Skeletal muscle tissue (tissue), 4 donors: Measurements from ENCODE around the gene BRF1. TPM values are rescaled to one million over a fixed set of nuclear protein-coding genes. Genes with fewer than 3 reads are reported as not detected.

ENCODE experiments used
- H3K27ac ChIP-seq: one replicate; pipeline ENCODE4 v1.7.0; 2013; ENCODE audit warnings: mild to moderate bottlenecking, low read depth, low read length, inconsistent platforms
- H3K27me3 ChIP-seq, 3 donors: one replicate each; pipeline ENCODE4 v1.7.0; 2013; ENCODE audit warnings: low read length in 3 of 3; ENCODE audit not compliant: control insufficient read depth in 3 of 3, insufficient read depth in 3 of 3
- H3K36me3 ChIP-seq, 3 donors: one replicate each; pipeline ENCODE4 v1.7.0; 2013; ENCODE audit warnings: low read length in 3 of 3; ENCODE audit not compliant: control insufficient read depth in 3 of 3, insufficient read depth in 3 of 3
- H3K4me1 ChIP-seq, 3 donors: one replicate each; pipeline ENCODE4 v1.7.0; 2013; ENCODE audit warnings: low read length in 3 of 3, mild to moderate bottlenecking in 3 of 3; ENCODE audit not compliant: control insufficient read depth in 3 of 3, insufficient read depth in 3 of 3
- H3K4me3 ChIP-seq, 3 donors: one replicate each; pipeline ENCODE4 v1.7.0; 2013; ENCODE audit warnings: low read length in 3 of 3
- H3K9ac ChIP-seq, 3 donors: one replicate each; pipeline ENCODE4 v1.7.0; 2013; ENCODE audit warnings: low read length in 3 of 3, mild to moderate bottlenecking in 3 of 3, moderate library complexity in 2 of 3, low read depth in 1 of 3
- H3K9me3 ChIP-seq, 3 donors: one replicate each; pipeline ENCODE4 v1.7.0; 2013; ENCODE audit warnings: low read length in 3 of 3; ENCODE audit not compliant: control insufficient read depth in 3 of 3
- total RNA-seq: library from RNA; depleted of rRNA; stranded (reverse); fragments of >200 nt; gene quantifications from one replicate; pipeline ENCODE4 v1.2.3, GENCODE V29; 2014
- donor health status: Osteomylitis.

Gene BRF1
- total RNA-seq, 1 donor from 2014 or later, result 38.1 TPM

GRCh38 chr14:105271224-105271890 is 29.4 kb downstream of the BRF1 start:
- Histone ChIP-seq H3K36me3 (peaks cover 12 to 17% (median 15%) of the 10 kb centered on the region in 3 donors), H3K27ac (no peak overlapping the region), H3K4me3 (no peak overlapping the region), H3K9ac (no peak overlapping the region), H3K9me3 (no peaks in the 10 kb centered on the region), H3K4me1 (peaks cover 12 to 25% (median 23%) of the 10 kb centered on the region in 3 donors), H3K27me3 (no peaks in the 10 kb centered on the region)

GRCh38 chr14:105269405-105269804 is 31.4 kb downstream of the BRF1 start:
- Histone ChIP-seq H3K36me3 (peaks cover 12 to 17% (median 15%) of the 10 kb centered on the region in 3 donors), H3K27me3 (no peaks in the 10 kb centered on the region), H3K4me3 (no peak overlapping the region), H3K9me3 (no peaks in the 10 kb centered on the region), H3K4me1 (peaks cover 0 to 11% (median 10%) of the 10 kb centered on the region in 3 donors), H3K9ac (no peak overlapping the region), H3K27ac (no peak overlapping the region)

GRCh38 chr14:105268736-105269354 is 32.0 kb downstream of the BRF1 start:
- Histone ChIP-seq H3K4me3 (no peak overlapping the region), H3K27ac (no peak overlapping the region), H3K9ac (no peak overlapping the region), H3K9me3 (no peaks in the 10 kb centered on the region), H3K36me3 (peaks cover 12 to 17% (median 15%) of the 10 kb centered on the region in 3 donors), H3K4me1 (peaks cover 0 to 10% (median 9%) of the 10 kb centered on the region in 3 donors), H3K27me3 (no peaks in the 10 kb centered on the region)

- Histone ChIP-seq H3K9me3 (no peaks in the 10 kb centered on the region), H3K9ac (peak overlapping the region in 1 of 3 donors; percentile 45), H3K4me3 (no peak overlapping the region), H3K27me3 (no peaks in the 10 kb centered on the region), H3K4me1 (peaks cover 0 to 10% (median 9%) of the 10 kb centered on the region in 3 donors), H3K36me3 (peaks cover 15 to 17% (median 15%) of the 10 kb centered on the region in 3 donors), H3K27ac (no peak overlapping the region)
Observed at GRCh38 chr14:105267820-105268548, 32.8 kb downstream of the BRF1 start.

GRCh38 chr14:105261781-105262180 is 39.0 kb downstream of the BRF1 start:
- Histone ChIP-seq H3K4me3 (no peak overlapping the region), H3K9me3 (no peaks in the 10 kb centered on the region), H3K36me3 (peaks cover 0 to 11% (median 2%) of the 10 kb centered on the region in 3 donors), H3K27me3 (no peaks in the 10 kb centered on the region), H3K9ac (peak overlapping the region in 1 of 3 donors; percentile 33), H3K27ac (no peak overlapping the region), H3K4me1 (peaks cover 10 to 31% (median 27%) of the 10 kb centered on the region in 3 donors)

- no peaks in the 10 kb centered on the region for H3K9me3 ChIP-seq
- no peak overlapping the region for H3K4me3 ChIP-seq
- H3K4me1 ChIP-seq, result peaks cover 10 to 35% (median 34%) of the 10 kb centered on the region in 3 donors
- peaks cover 0 to 13% (median 2%) of the 10 kb centered on the region in 3 donors for H3K36me3 ChIP-seq
- H3K27ac ChIP-seq, result no peak overlapping the region
- peak overlapping the region in 1 of 3 donors; percentile 43 for H3K9ac ChIP-seq
- H3K27me3 ChIP-seq, result no peaks in the 10 kb centered on the region
Observed at GRCh38 chr14:105260959-105261358, 39.8 kb downstream of the BRF1 start.

- Histone ChIP-seq H3K27me3 (no peaks in the 10 kb centered on the region), H3K4me3 (no peak overlapping the region), H3K4me1 (peaks cover 23 to 55% (median 50%) of the 10 kb centered on the region in 3 donors), H3K27ac (no peak overlapping the region), H3K9me3 (no peaks in the 10 kb centered on the region), H3K9ac (no peak overlapping the region), H3K36me3 (peaks cover 0 to 13% (median 3%) of the 10 kb centered on the region in 3 donors)
Observed at GRCh38 chr14:105258846-105259245, 42.0 kb downstream of the BRF1 start.

GRCh38 chr14:105257464-105257863 is 43.3 kb downstream of the BRF1 start:
- Histone ChIP-seq H3K36me3 (peaks cover 6 to 14% (median 10%) of the 10 kb centered on the region in 3 donors), H3K27me3 (no peaks in the 10 kb centered on the region), H3K4me3 (no peak overlapping the region), H3K9me3 (no peaks in the 10 kb centered on the region), H3K27ac (no peak overlapping the region), H3K4me1 (peaks cover 23 to 61% (median 49%) of the 10 kb centered on the region in 3 donors), H3K9ac (no peak overlapping the region)

- no peaks in the 10 kb centered on the region for H3K9me3 ChIP-seq
- H3K27ac ChIP-seq, result no peak overlapping the region
- H3K4me3 ChIP-seq, result no peak overlapping the region
- H3K9ac ChIP-seq, result peak overlapping the region in 1 of 3 donors; percentile 10
- no peaks in the 10 kb centered on the region for H3K27me3 ChIP-seq
- peaks cover 13 to 52% (median 39%) of the 10 kb centered on the region in 3 donors for H3K4me1 ChIP-seq
- peaks cover 12 to 22% (median 15%) of the 10 kb centered on the region in 3 donors for H3K36me3 ChIP-seq
Observed at GRCh38 chr14:105256292-105256960, 44.4 kb downstream of the BRF1 start.
